ENCODE data around the gene FER1L5.

FER1L5 gene

GRCh38 chr2:96754317-96754716 lies 111.8 kb downstream of the FER1L5 start:
- no peak for DNase-seq
